Measurements from ENCODE around the gene LDLRAD4. TPM values are rescaled to one million over a fixed set of nuclear protein-coding genes. Genes with fewer than 3 reads are reported as not detected.

Gene LDLRAD4
- total and polyA plus RNA-seq, 2 donors (not counting 1 experiment from before 2014, with no cell fraction given) = 13.9 to 35.7 TPM

DNA sequence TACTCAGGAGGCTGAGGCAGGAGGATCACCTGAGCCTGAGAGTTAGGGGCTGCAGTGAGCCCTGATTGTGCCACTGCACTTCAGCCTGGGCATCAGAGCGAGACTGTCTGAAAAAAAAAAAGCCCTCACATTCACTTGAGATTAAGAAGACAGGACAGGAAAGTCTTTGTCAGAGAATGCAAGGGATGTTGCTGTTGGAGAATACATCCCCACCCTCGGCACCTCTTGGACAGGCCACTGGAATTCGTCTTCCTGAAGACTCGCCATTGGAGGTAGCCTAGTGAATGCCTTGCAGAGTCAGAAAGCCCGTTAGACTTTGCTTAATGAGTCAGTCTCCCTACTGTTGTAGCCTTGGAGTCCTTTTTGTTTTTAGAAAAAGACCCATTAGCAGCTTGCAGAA is 302.2 kb downstream of the LDLRAD4 start:
- Histone ChIP-seq H3K27me3 (replicated peaks in 1 of 4; ENCODE audit: control extremely low read depth in 1 of 4, control insufficient read depth in 3 of 4, insufficient read depth in 4 of 4, low read length in 3 of 4) (no peaks in the 10 kb centered on the region), H3K4me2 (replicated peaks; ENCODE audit: low read depth, low read length, poor library complexity, severe bottlenecking) (no peak overlapping the region), H3K4me1 (ENCODE audit: control insufficient read depth in 2 of 2, insufficient read depth in 2 of 2, low read length in 2 of 2) (peaks cover 3 to 6% of the 10 kb centered on the region in 2 donors), H3K27ac (ENCODE audit: low read length in 2 of 2) (no peak overlapping the region), H2AFZ (ENCODE audit: insufficient read depth, low read depth, low read length, poor library complexity, severe bottlenecking) (no peak overlapping the region), H3K36me3 (replicated peaks in 1 of 2; ENCODE audit: control extremely low read depth in 1 of 2, control insufficient read depth in 1 of 2, extremely low read depth in 1 of 2, insufficient read depth in 2 of 2, low read length in 1 of 2) (peaks cover 1 to 2% of the 10 kb centered on the region in 2 experiments), H3K4me3 (ENCODE audit: control extremely low read depth in 1 of 5, extremely low read depth in 1 of 5, insufficient read depth in 1 of 5, low read depth in 2 of 5, low read length in 4 of 5) (no peak overlapping the region), H3K79me2 (ENCODE audit: control insufficient read depth, insufficient read depth, low read length) (peaks cover 30% of the 10 kb centered on the region), H3K9me3 (ENCODE audit: control extremely low read depth in 1 of 3, control insufficient read depth in 2 of 3, insufficient read depth in 1 of 3, low read length in 2 of 3) (peaks cover 0 to 6% (median 0%) of the 10 kb centered on the region in 3 donors), H4K20me1 (ENCODE audit: control insufficient read depth, insufficient read depth, low read length, poor library complexity, severe bottlenecking) (peaks cover 6% of the 10 kb centered on the region), H3K9ac (ENCODE audit: low read length) (no peak overlapping the region)
- Mint-ChIP-seq H3K4me1 (peaks cover 6% of the 10 kb centered on the region), H3K27ac (no peak overlapping the region), H3K27me3 (no peaks in the 10 kb centered on the region), H3K9me3 (ENCODE audit: insufficient read depth) (no peaks in the 10 kb centered on the region), H3K4me3 (no peak overlapping the region)
- intact Hi-C loops (cut with micrococcal nuclease) = no loop called here
- ChIA-PET POLR2A (no interaction called here), CTCF (no interaction called here)
- ATAC-seq (ENCODE audit: low read depth) = no peak
- TF ChIP-seq, protein P1, sequence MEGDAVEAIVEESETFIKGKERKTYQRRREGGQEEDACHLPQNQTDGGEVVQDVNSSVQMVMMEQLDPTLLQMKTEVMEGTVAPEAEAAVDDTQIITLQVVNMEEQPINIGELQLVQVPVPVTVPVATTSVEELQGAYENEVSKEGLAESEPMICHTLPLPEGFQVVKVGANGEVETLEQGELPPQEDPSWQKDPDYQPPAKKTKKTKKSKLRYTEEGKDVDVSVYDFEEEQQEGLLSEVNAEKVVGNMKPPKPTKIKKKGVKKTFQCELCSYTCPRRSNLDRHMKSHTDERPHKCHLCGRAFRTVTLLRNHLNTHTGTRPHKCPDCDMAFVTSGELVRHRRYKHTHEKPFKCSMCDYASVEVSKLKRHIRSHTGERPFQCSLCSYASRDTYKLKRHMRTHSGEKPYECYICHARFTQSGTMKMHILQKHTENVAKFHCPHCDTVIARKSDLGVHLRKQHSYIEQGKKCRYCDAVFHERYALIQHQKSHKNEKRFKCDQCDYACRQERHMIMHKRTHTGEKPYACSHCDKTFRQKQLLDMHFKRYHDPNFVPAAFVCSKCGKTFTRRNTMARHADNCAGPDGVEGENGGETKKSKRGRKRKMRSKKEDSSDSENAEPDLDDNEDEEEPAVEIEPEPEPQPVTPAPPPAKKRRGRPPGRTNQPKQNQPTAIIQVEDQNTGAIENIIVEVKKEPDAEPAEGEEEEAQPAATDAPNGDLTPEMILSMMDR (IDR thresholded peaks at IDR 0.05) = no peak
- no peak for TF ChIP-seq EZH2 (IDR thresholded peaks at IDR 0.05; ENCODE audit: borderline replicate concordance, insufficient read depth, low read depth, low read length, poor library complexity, severe bottlenecking)
- 100% methylated on average over 4 of the region's 5 CpGs for WGBS (ENCODE audit: insufficient coverage)
- no peak for DNase-seq

GRCh38 chr18:13521418-13521817 is 302.9 kb downstream of the LDLRAD4 start:
- ChIA-PET POLR2A (no interaction called here), CTCF (no interaction called here)
- H3K27ac Mint-ChIP-seq = no peak overlapping the region
- H3K4me3 Mint-ChIP-seq = no peak overlapping the region
- Histone ChIP-seq H3K79me2 (ENCODE audit: control insufficient read depth, insufficient read depth, low read length) (peaks cover 30% of the 10 kb centered on the region), H3K9ac (ENCODE audit: low read length) (no peak overlapping the region), H3K4me1 (ENCODE audit: control insufficient read depth in 2 of 2, insufficient read depth in 2 of 2, low read length in 2 of 2) (peaks cover 3 to 6% of the 10 kb centered on the region in 2 donors), H4K20me1 (ENCODE audit: control insufficient read depth, insufficient read depth, low read length, poor library complexity, severe bottlenecking) (peaks cover 6% of the 10 kb centered on the region), H3K27me3 (replicated peaks in 1 of 4; ENCODE audit: control extremely low read depth in 1 of 4, control insufficient read depth in 3 of 4, insufficient read depth in 4 of 4, low read length in 3 of 4) (no peaks in the 10 kb centered on the region), H3K36me3 (replicated peaks in 1 of 2; ENCODE audit: control extremely low read depth in 1 of 2, control insufficient read depth in 1 of 2, extremely low read depth in 1 of 2, insufficient read depth in 2 of 2, low read length in 1 of 2) (peaks cover 2 to 3% of the 10 kb centered on the region in 2 experiments), H2AFZ (ENCODE audit: insufficient read depth, low read depth, low read length, poor library complexity, severe bottlenecking) (no peak overlapping the region), H3K27ac (ENCODE audit: low read length in 2 of 2) (no peak overlapping the region), H3K9me3 (ENCODE audit: control extremely low read depth in 1 of 3, control insufficient read depth in 2 of 3, insufficient read depth in 1 of 3, low read length in 2 of 3) (peaks cover 0 to 6% (median 0%) of the 10 kb centered on the region in 3 donors), H3K4me3 (ENCODE audit: control extremely low read depth in 1 of 5, extremely low read depth in 1 of 5, insufficient read depth in 1 of 5, low read depth in 2 of 5, low read length in 4 of 5) (no peak overlapping the region), H3K4me2 (replicated peaks; ENCODE audit: low read depth, low read length, poor library complexity, severe bottlenecking) (no peak overlapping the region)
- ATAC-seq (ENCODE audit: low read depth) (no peak), DNase-seq (no peak)
- no CpG with 5 or more reads among the region's 4 CpGs for WGBS (ENCODE audit: insufficient coverage)
- H3K9me3 Mint-ChIP-seq (ENCODE audit: insufficient read depth) = no peaks in the 10 kb centered on the region
- TF ChIP-seq, protein P1 (IDR thresholded peaks at IDR 0.05) = no peak
- no peak for TF ChIP-seq EZH2 (IDR thresholded peaks at IDR 0.05; ENCODE audit: borderline replicate concordance, insufficient read depth, low read depth, low read length, poor library complexity, severe bottlenecking)
- intact Hi-C loops (cut with micrococcal nuclease) = no loop called here
- no peaks in the 10 kb centered on the region for H3K27me3 Mint-ChIP-seq
- H3K4me1 Mint-ChIP-seq = peaks cover 6% of the 10 kb centered on the region
